Stomach (tissue), 4 donors: ENCODE measurements around the gene TSTD1.
"Not testable (repeated sequence)": the region's sequence is repeated elsewhere in the genome, so short reads cannot be mapped to it uniquely, and the experiment has no call there.

ENCODE experiments used
- POLR2A ChIP-seq, 4 donors: fragments of 450-650 bp; IDR thresholded peaks; one replicate each; pipeline ENCODE4 v1.6.1; 2016; ENCODE audit warnings: antibody characterized with exemption in 4 of 4, control low read depth in 2 of 4, mild to moderate bottlenecking in 1 of 4, moderate library complexity in 1 of 4
- POLR2AphosphoS5 ChIP-seq, 3 donors: sonication (generic); formaldehyde crosslinking; IDR thresholded peaks; one replicate each; pipeline ENCODE4 v1.6.1; 2016; ENCODE audit warnings: antibody characterized with exemption in 3 of 3
- TF ChIP-seq, protein P1 (sequence below), 7 experiments: fragments of 450-650 bp in 4 of 7; fragments of 200-600 bp in 3 of 7; sonication (generic) in 3 of 7; IDR thresholded peaks; one replicate each; pipeline ENCODE4 v1.5.1; 2016 to 2019; ENCODE audit warnings: antibody characterized with exemption in 7 of 7, control low read depth in 2 of 7, mild to moderate bottlenecking in 1 of 7

- TF ChIP-seq, protein P1, sequence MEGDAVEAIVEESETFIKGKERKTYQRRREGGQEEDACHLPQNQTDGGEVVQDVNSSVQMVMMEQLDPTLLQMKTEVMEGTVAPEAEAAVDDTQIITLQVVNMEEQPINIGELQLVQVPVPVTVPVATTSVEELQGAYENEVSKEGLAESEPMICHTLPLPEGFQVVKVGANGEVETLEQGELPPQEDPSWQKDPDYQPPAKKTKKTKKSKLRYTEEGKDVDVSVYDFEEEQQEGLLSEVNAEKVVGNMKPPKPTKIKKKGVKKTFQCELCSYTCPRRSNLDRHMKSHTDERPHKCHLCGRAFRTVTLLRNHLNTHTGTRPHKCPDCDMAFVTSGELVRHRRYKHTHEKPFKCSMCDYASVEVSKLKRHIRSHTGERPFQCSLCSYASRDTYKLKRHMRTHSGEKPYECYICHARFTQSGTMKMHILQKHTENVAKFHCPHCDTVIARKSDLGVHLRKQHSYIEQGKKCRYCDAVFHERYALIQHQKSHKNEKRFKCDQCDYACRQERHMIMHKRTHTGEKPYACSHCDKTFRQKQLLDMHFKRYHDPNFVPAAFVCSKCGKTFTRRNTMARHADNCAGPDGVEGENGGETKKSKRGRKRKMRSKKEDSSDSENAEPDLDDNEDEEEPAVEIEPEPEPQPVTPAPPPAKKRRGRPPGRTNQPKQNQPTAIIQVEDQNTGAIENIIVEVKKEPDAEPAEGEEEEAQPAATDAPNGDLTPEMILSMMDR (IDR thresholded peaks at IDR 0.05) = not testable (repeated sequence)
- TF ChIP-seq POLR2A, POLR2AphosphoS5 (IDR thresholded peaks at IDR 0.05): not testable (repeated sequence)
Measured at GRCh38 chr1:161026954-161027353, 11.8 kb downstream of the TSTD1 start.
